A549 (cell line): ENCODE measurements around the gene PON2. TPM values are rescaled to one million over a fixed set of nuclear protein-coding genes. Genes with fewer than 3 reads are reported as not detected.
A peak's percentile ranks its signal among the peaks of the same experiment; 100 is the strongest.

Experiments
- ATAC-seq, 2 experiments: fragments of 200-7000 bp in 1 of 2; fragments of >200 bp in 1 of 2; cut with Nextera tagmentation in 1 of 2; cut with Tn5 transposase in 1 of 2; 3 replicates each; pipeline versions ENCODE4 v1.8.0 to v1.9.1; 2018 to 2020; ENCODE audit warnings: mild to moderate bottlenecking in 1 of 2, moderate library complexity in 1 of 2
- CTCF ChIA-PET: fragments of 300-600 bp; sonication (Branson Sonifier 250); formaldehyde crosslinking; extraction: SDS; loops from one replicate; lab custom pipeline; 2021; ENCODE audit warnings: antibody characterized with exemption, inconsistent platforms; lab: Yijun Ruan, JAX
- POLR2A ChIA-PET: fragments of 350-600 bp; formaldehyde crosslinking; extraction: SDS; loops from one replicate; lab custom pipeline; 2021; ENCODE audit warnings: antibody characterized with exemption, inconsistent platforms; lab: Yijun Ruan, JAX
- DNase-seq, 2 experiments: peaks; one replicate each; pipeline versions ENCODE4 v3.0.0 to v3.0.0-alpha.2; 2011 to 2016; ENCODE audit warnings: low read depth in 1 of 2, low spot score in 1 of 2
- FAIRE-seq: peaks from 2 replicates; lab custom pipeline; 2011; peaks lifted over from hg19 to GRCh38; lab: Jason Lieb, UNC
- H3K27ac ChIP-seq, 2 experiments: fragments of >200 bp; sonication (Bioruptor Twin); formaldehyde crosslinking; 3 replicates each; pipeline ENCODE4 v1.5.1; 2016 to 2017
- H3K4me1 ChIP-seq: fragments of >200 bp; sonication (Bioruptor Twin); formaldehyde crosslinking; 3 replicates; pipeline ENCODE4 v1.6.1; 2016
- H3K4me2 ChIP-seq: fragments of >200 bp; sonication (Bioruptor Twin); formaldehyde crosslinking; 3 replicates; pipeline ENCODE4 v1.6.1; 2016
- H3K4me3 ChIP-seq: fragments of >200 bp; sonication (Bioruptor Twin); formaldehyde crosslinking; 3 replicates; pipeline ENCODE4 v1.5.1; 2016
- H3K9me3 ChIP-seq: fragments of >200 bp; sonication (Bioruptor Twin); formaldehyde crosslinking; 3 replicates; pipeline ENCODE4 v1.6.1; 2016
- CBX8 ChIP-seq: fragments of 200-600 bp; sonication (generic); IDR thresholded peaks from 2 replicates; pipeline ENCODE4 v1.6.1; 2016
- CHD2 ChIP-seq: fragments of 150-350 bp; IDR thresholded peaks from 2 replicates; pipeline ENCODE4 v1.6.1; 2014; ENCODE audit warnings: low read length; ENCODE audit not compliant: partially characterized antibody
- CTCF ChIP-seq: fragments of >200 bp; sonication (Bioruptor Twin); formaldehyde crosslinking; IDR thresholded peaks from 3 replicates; pipeline ENCODE4 v1.5.1; 2016
- ELK1 ChIP-seq: fragments of 150-350 bp; IDR thresholded peaks from 2 replicates; pipeline ENCODE4 v1.6.1; 2014; ENCODE audit warnings: low read depth, mild to moderate bottlenecking, low read length
- ESRRA ChIP-seq: fragments of 150-350 bp; IDR thresholded peaks from 2 replicates; pipeline ENCODE4 v1.6.1; 2014; ENCODE audit warnings: mild to moderate bottlenecking, low read length, borderline replicate concordance
- FOSL2 ChIP-seq, 2 experiments: fragments of 450-650 bp in 1 of 2; fragments of >200 bp in 1 of 2; sonication (Bioruptor Twin) in 1 of 2; formaldehyde crosslinking; IDR thresholded peaks; 2 replicates each; pipeline versions ENCODE4 v1.5.0 to v1.6.1; 2016 to 2020; ENCODE audit warnings: mild to moderate bottlenecking in 1 of 2, moderate library complexity in 1 of 2
- HOXA7 ChIP-seq: fragments of 250-450 bp; sonication (Bioruptor Pico); IDR thresholded peaks from 2 replicates; pipeline ENCODE4 v1.5.0; 2020; ENCODE audit warnings: mild to moderate bottlenecking, moderate library complexity
- JUNB ChIP-seq: fragments of >200 bp; sonication (Bioruptor Twin); formaldehyde crosslinking; IDR thresholded peaks from 2 replicates; pipeline ENCODE4 v1.6.1; 2016
- KDM1A ChIP-seq: fragments of 200-600 bp; sonication (generic); IDR thresholded peaks from 2 replicates; pipeline ENCODE4 v1.6.1; 2016; ENCODE audit warnings: low read depth, mild to moderate bottlenecking
- MAFK ChIP-seq: fragments of 450-650 bp; IDR thresholded peaks from 2 replicates; pipeline ENCODE4 v1.6.1; 2014; ENCODE audit not compliant: partially characterized antibody
- NPAS2 ChIP-seq: fragments of 250-450 bp; sonication (Bioruptor Pico); IDR thresholded peaks from 2 replicates; pipeline ENCODE4 v1.8.0; 2022; ENCODE audit warnings: mild to moderate bottlenecking, moderate library complexity, borderline replicate concordance
- NR3C1 ChIP-seq: fragments of >200 bp; sonication (Bioruptor Twin); formaldehyde crosslinking; IDR thresholded peaks from 3 replicates; pipeline ENCODE4 v1.6.1; 2017
- POLR2A ChIP-seq: IDR thresholded peaks from 2 replicates; pipeline ENCODE4 v1.6.1; 2012; ENCODE audit warnings: mild to moderate bottlenecking, low read length
- RARB ChIP-seq: fragments of 250-450 bp; sonication (Bioruptor Pico); IDR thresholded peaks from 2 replicates; pipeline ENCODE4 v1.8.0; 2021; ENCODE audit warnings: mild to moderate bottlenecking, moderate library complexity
- REST ChIP-seq: fragments of 200-600 bp; sonication (generic); IDR thresholded peaks from 2 replicates; pipeline ENCODE4 v1.6.1; 2016; ENCODE audit warnings: antibody characterized with exemption, mild to moderate bottlenecking, moderate library complexity
- RNF2 ChIP-seq: fragments of 200-600 bp; sonication (generic); IDR thresholded peaks from 2 replicates; pipeline ENCODE4 v1.6.1; 2016; ENCODE audit warnings: low read depth, mild to moderate bottlenecking, antibody characterized with exemption, moderate library complexity, borderline replicate concordance
- SMC3 ChIP-seq: fragments of >200 bp; sonication (Bioruptor Twin); formaldehyde crosslinking; IDR thresholded peaks from 3 replicates; pipeline ENCODE4 v1.6.1; 2018; ENCODE audit warnings: inconsistent platforms
- SREBF2 ChIP-seq: fragments of 450-650 bp; IDR thresholded peaks from 2 replicates; pipeline ENCODE4 v1.6.1; 2014; ENCODE audit warnings: mild to moderate bottlenecking, moderate library complexity
- ZFP36 ChIP-seq: fragments of 450-650 bp; IDR thresholded peaks from 2 replicates; pipeline ENCODE4 v1.6.1; 2014; ENCODE audit warnings: borderline replicate concordance; ENCODE audit not compliant: partially characterized antibody
- WGBS: methylation state at CpG from one replicate; pipeline ENCODE4 v1.1.6; 2017; ENCODE audit errors: missing lambda C conversion rate; 5-methylcytosine and 5-hydroxymethylcytosine counted together
- polyA plus RNA-seq, 4 experiments: library from polyadenylated mRNA; depleted of rRNA in 3 of 4; stranded (reverse); fragments of >200 nt; fragmentation: RNase III in 1 of 4; extraction: RNeasy Plus Mini Kit Qiagen cat#74134 plus additional on column Dnase treatment in 1 of 4; gene quantifications; 2 replicates in 3 of 4; 3 replicates in 1 of 4; pipeline ENCODE4 v1.2.3, GENCODE V29; 2011 to 2017

PON2 gene
- polyA plus RNA-seq, 2 of the 4 experiments (the other 2 are of a cell fraction) = 395 to 829 TPM

- TF ChIP-seq ELK1 = no peak
- TF ChIP-seq RNF2 = no peak
- no peak for TF ChIP-seq JUNB
- TF ChIP-seq KDM1A = no peak
These were observed 23.1 kb upstream of the PON2 start (continued) for GRCh38 chr7:95457947-95458346.

- WGBS = 52% methylated on average over 2 of the region's 2 CpGs
- H3K4me2 ChIP-seq = peak overlapping the region; percentile 34
- FAIRE-seq = peak; percentile 36
- no peak for TF ChIP-seq SMC3
- no peak for TF ChIP-seq HOXA7 (CRISPR knock-in tag)
- TF ChIP-seq RARB = no peak
- no peak for TF ChIP-seq MAFK
- no peak for TF ChIP-seq REST
- TF ChIP-seq SREBF2 = no peak
- no peak for TF ChIP-seq NR3C1
- TF ChIP-seq CBX8 = no peak
- TF ChIP-seq ESRRA = no peak
- no peak for TF ChIP-seq FOSL2 (IDR thresholded peaks at IDR 0.05)
- no peak for TF ChIP-seq FOSL2 (CRISPR knock-in tag; IDR thresholded peaks at IDR 0.05)
- TF ChIP-seq CHD2 = no peak
- no peak for TF ChIP-seq POLR2A
- no peak overlapping the region for H3K4me3 ChIP-seq
- DNase-seq = no peak
- no peak for ATAC-seq
- H3K9me3 ChIP-seq = peaks cover 19% of the 10 kb centered on the region
- H3K4me1 ChIP-seq = peaks cover 18% of the 10 kb centered on the region
- no peak overlapping the region; a peak in 1 of 6 replicates for H3K27ac ChIP-seq
- POLR2A ChIA-PET = no interaction called here
- CTCF ChIA-PET = interaction anchor here (0.7 to 1.6 kb wide), 2 partner anchors 10 to 59 kb away, joined by 4 to 5 read pairs; partner anchors contain the start of gene PON3
These were observed 19.7 kb upstream of the PON2 start for GRCh38 chr7:95454438-95455045.

- FAIRE-seq (peak; percentile 61), ATAC-seq (no peak), DNase-seq (no peak)
- TF ChIP-seq NPAS2 (no peak), ESRRA (no peak), JUNB (no peak), ZFP36 (no peak), CTCF (no peak)
- Histone ChIP-seq H3K27ac (peak overlapping the region in 1 of 2 experiments; percentile 55; a peak in 2 of 6 replicates), H3K4me2 (no peak overlapping the region), H3K9me3 (no peaks in the 10 kb centered on the region), H3K4me1 (peaks cover 24% of the 10 kb centered on the region), H3K4me3 (no peak overlapping the region)
- WGBS = 95% methylated on average over 3 of the region's 3 CpGs
- POLR2A ChIA-PET = no interaction called here
- CTCF ChIA-PET = interaction anchor here (0.7 to 1.0 kb wide), 2 partner anchors 9 to 199 kb away, joined by 3 read pairs; no protein-coding TSS in a partner anchor
These were observed 11.8 kb upstream of the PON2 start for GRCh38 chr7:95446618-95447017.
